ENCODE measurements around the gene MORN5.
A peak's percentile ranks its signal among the peaks of the same experiment; 100 is the strongest.

The MORN5 gene

GRCh38 chr9:122180633-122181032 lies 20.9 kb downstream of the MORN5 start (continued):
- no peak for TF ChIP-seq PATZ1 (CRISPR knock-in tag; IDR thresholded peaks at IDR 0.05; ENCODE audit: borderline replicate concordance)
- no peak for TF ChIP-seq ZNF70 (CRISPR knock-in tag; IDR thresholded peaks at IDR 0.05)
- no peak for TF ChIP-seq PPARA (CRISPR knock-in tag; IDR thresholded peaks at IDR 0.05; ENCODE audit: borderline replicate concordance)

GRCh38 chr9:122183501-122183900 lies 23.8 kb downstream of the MORN5 start:
- TF ChIP-seq PATZ1 (CRISPR knock-in tag; IDR thresholded peaks at IDR 0.05; ENCODE audit: borderline replicate concordance), result no peak
- no peak for TF ChIP-seq PPARA (CRISPR knock-in tag; IDR thresholded peaks at IDR 0.05; ENCODE audit: borderline replicate concordance)

GRCh38 chr9:122184551-122184950 lies 24.8 kb downstream of the MORN5 start:
- TF ChIP-seq PPARA (CRISPR knock-in tag; IDR thresholded peaks at IDR 0.05; ENCODE audit: borderline replicate concordance) (no peak), OSR1 (CRISPR knock-in tag; IDR thresholded peaks at IDR 0.05) (no peak), SNAI2 (CRISPR knock-in tag; IDR thresholded peaks at IDR 0.05) (no peak), ISL1 (CRISPR knock-in tag; IDR thresholded peaks at IDR 0.05) (no peak), ESRRG (CRISPR knock-in tag; IDR thresholded peaks at IDR 0.05) (no peak), POU6F1 (CRISPR knock-in tag; IDR thresholded peaks at IDR 0.05; ENCODE audit: borderline replicate concordance, low read depth) (no peak), TOX (CRISPR knock-in tag; IDR thresholded peaks at IDR 0.05; ENCODE audit: borderline replicate concordance) (no peak), TSHZ2 (CRISPR knock-in tag; IDR thresholded peaks at IDR 0.05) (no peak), ZFP30 (CRISPR knock-in tag; IDR thresholded peaks at IDR 0.05) (no peak), BACH2 (CRISPR knock-in tag; IDR thresholded peaks at IDR 0.05; ENCODE audit: borderline replicate concordance) (no peak)

More at GRCh38 chr9:122183501-122183900, 23.8 kb downstream of the MORN5 start:
- no peak for ATAC-seq

GRCh38 chr9:122186301-122186700 lies 26.6 kb downstream of the MORN5 start:
- peak; percentile 41; the same call in 2 of the 3 replicates for ATAC-seq
- TF ChIP-seq POU6F1 (CRISPR knock-in tag; IDR thresholded peaks at IDR 0.05; ENCODE audit: borderline replicate concordance, low read depth) (no peak), TSHZ2 (CRISPR knock-in tag; IDR thresholded peaks at IDR 0.05) (no peak), ZNF8 (CRISPR knock-in tag; IDR thresholded peaks at IDR 0.05) (no peak), CSDC2 (CRISPR knock-in tag; IDR thresholded peaks at IDR 0.05) (no peak), OSR1 (CRISPR knock-in tag; IDR thresholded peaks at IDR 0.05) (no peak), GLIS3 (CRISPR knock-in tag; IDR thresholded peaks at IDR 0.05) (no peak), CREB5 (CRISPR knock-in tag; IDR thresholded peaks at IDR 0.05; ENCODE audit: low read depth) (no peak), ZFP3 (CRISPR knock-in tag; IDR thresholded peaks at IDR 0.05) (no peak), ESRRG (CRISPR knock-in tag; IDR thresholded peaks at IDR 0.05) (no peak), CSRNP3 (CRISPR knock-in tag; IDR thresholded peaks at IDR 0.05) (no peak), RARB (CRISPR knock-in tag; IDR thresholded peaks at IDR 0.05) (no peak), ARNTL (CRISPR knock-in tag; IDR thresholded peaks at IDR 0.05; ENCODE audit: borderline replicate concordance, low read depth) (no peak), ISL1 (CRISPR knock-in tag; IDR thresholded peaks at IDR 0.05) (no peak), TOX (CRISPR knock-in tag; IDR thresholded peaks at IDR 0.05; ENCODE audit: borderline replicate concordance) (no peak), ZNF70 (CRISPR knock-in tag; IDR thresholded peaks at IDR 0.05) (no peak)

More at GRCh38 chr9:122184551-122184950, 24.8 kb downstream of the MORN5 start:
- no peak for ATAC-seq

Measured in SK-N-SH treated with all-trans-retinoic acid at 6 μM for 48 hours (cell line).